GM23338 (cell line): ENCODE data around the gene KRT71. TPM values are rescaled to one million over a fixed set of nuclear protein-coding genes. Genes with fewer than 3 reads are reported as not detected.

Experiments used
- ATAC-seq: fragments of 200-7000 bp; cut with Tn5 transposase; 3 replicates; pipeline ENCODE4 v1.9.1; 2020
- DNase-seq: peaks from one replicate; pipeline ENCODE4 v3.0.0-alpha.2; 2015; ENCODE audit warnings: low spot score
- H2AFZ ChIP-seq: fragments of 200-600 bp; sonication (generic); 2 replicates; pipeline ENCODE4 v1.8.0; 2016; ENCODE audit warnings: antibody characterized with exemption, mild to moderate bottlenecking, moderate library complexity
- H3F3A ChIP-seq: fragments of 200-600 bp; sonication (generic); replicated peaks from 2 replicates; pipeline ENCODE4 v1.8.0; 2017; ENCODE audit warnings: antibody characterized with exemption, mixed run types, low read depth
- H3K27ac ChIP-seq: fragments of 200-600 bp; sonication (generic); 2 replicates; pipeline ENCODE4 v1.6.1; 2016; ENCODE audit warnings: low read depth
- H3K27me3 ChIP-seq: fragments of 200-600 bp; sonication (generic); 2 replicates; pipeline ENCODE4 v1.8.0; 2016; ENCODE audit warnings: mild to moderate bottlenecking, mixed run types, moderate library complexity; ENCODE audit not compliant: insufficient read depth
- H3K36me3 ChIP-seq: fragments of 200-600 bp; sonication (generic); 2 replicates; pipeline ENCODE4 v1.8.0; 2016; ENCODE audit warnings: mild to moderate bottlenecking; ENCODE audit not compliant: insufficient read depth
- H3K4me1 ChIP-seq: fragments of 200-600 bp; sonication (generic); 2 replicates; pipeline ENCODE4 v1.8.0; 2016; ENCODE audit warnings: mild to moderate bottlenecking, moderate library complexity; ENCODE audit not compliant: insufficient read depth
- H3K4me2 ChIP-seq: fragments of 200-600 bp; sonication (generic); 2 replicates; pipeline ENCODE4 v1.7.1; 2017; ENCODE audit warnings: mixed run types
- H3K4me3 ChIP-seq: fragments of 200-600 bp; sonication (generic); 2 replicates; pipeline ENCODE4 v1.6.1; 2016; ENCODE audit warnings: mixed run types
- H3K79me2 ChIP-seq: fragments of 200-600 bp; sonication (generic); replicated peaks from 2 replicates; pipeline ENCODE4 v1.8.0; 2017; ENCODE audit warnings: mild to moderate bottlenecking; ENCODE audit not compliant: insufficient read depth
- H3K9me2 ChIP-seq: fragments of 200-600 bp; sonication (generic); 2 replicates; pipeline ENCODE4 v1.8.0; 2017; ENCODE audit not compliant: insufficient read depth
- H4K20me1 ChIP-seq: fragments of 200-600 bp; sonication (generic); replicated peaks from 2 replicates; pipeline ENCODE4 v1.8.0; 2017; ENCODE audit warnings: mild to moderate bottlenecking; ENCODE audit not compliant: insufficient read depth
- H3K27ac Mint-ChIP-seq: 2 replicates; pipeline ENCODE4 v1.8.0; 2020; ENCODE audit warnings: inconsistent platforms, mild to moderate bottlenecking, moderate library complexity, mixed read lengths
- H3K27me3 Mint-ChIP-seq: 3 replicates; pipeline ENCODE4 v1.8.0; 2022; ENCODE audit warnings: low read depth, mild to moderate bottlenecking, moderate library complexity, mixed read lengths, inconsistent platforms; ENCODE audit not compliant: insufficient read depth, poor library complexity
- H3K36me3 Mint-ChIP-seq: 3 replicates; pipeline ENCODE4 v1.8.0; 2021; ENCODE audit warnings: low read depth, mild to moderate bottlenecking, inconsistent platforms, moderate library complexity, mixed read lengths
- H3K4me1 Mint-ChIP-seq: 3 replicates; pipeline ENCODE4 v1.8.0; 2020; ENCODE audit warnings: mild to moderate bottlenecking, inconsistent platforms, mixed read lengths
- H3K4me3 Mint-ChIP-seq: 3 replicates; pipeline ENCODE4 v1.8.0; 2021; ENCODE audit warnings: moderate library complexity, mild to moderate bottlenecking, inconsistent platforms, mixed read lengths
- H3K9me3 Mint-ChIP-seq: 3 replicates; pipeline ENCODE4 v1.8.0; 2020; ENCODE audit warnings: moderate library complexity, mild to moderate bottlenecking, inconsistent platforms, mixed read lengths
- CREB1 ChIP-seq: fragments of 250-450 bp; sonication (Bioruptor Pico); IDR thresholded peaks from 2 replicates; pipeline ENCODE4 v1.5.0; 2020; ENCODE audit warnings: low read depth, mild to moderate bottlenecking, moderate library complexity
- EZH2 ChIP-seq: fragments of 200-600 bp; sonication (generic); IDR thresholded peaks from one replicate; pipeline ENCODE4 v1.8.0; 2017; ENCODE audit warnings: antibody characterized with exemption, mild to moderate bottlenecking, low read depth; ENCODE audit not compliant: unreplicated experiment
- EZH2phosphoT487 ChIP-seq: fragments of 200-600 bp; sonication (generic); IDR thresholded peaks from one replicate; pipeline ENCODE4 v1.8.1; 2018; ENCODE audit warnings: antibody characterized with exemption; ENCODE audit not compliant: unreplicated experiment
- NANOG ChIP-seq: IDR thresholded peaks from 2 replicates; pipeline ENCODE4 v1.6.1; 2016; ENCODE audit warnings: antibody characterized with exemption, borderline replicate concordance
- POLR2AphosphoS5 ChIP-seq: IDR thresholded peaks from 2 replicates; pipeline ENCODE4 v1.6.1; 2016; ENCODE audit warnings: antibody characterized with exemption, low read depth
- STAT1 ChIP-seq: IDR thresholded peaks from one replicate; pipeline ENCODE4 v1.6.1; 2016; ENCODE audit warnings: antibody characterized with exemption; ENCODE audit not compliant: unreplicated experiment
- ZNF114 ChIP-seq: fragments of 250-450 bp; sonication (Bioruptor Pico); IDR thresholded peaks from 2 replicates; pipeline ENCODE4 v1.5.0; 2020; ENCODE audit warnings: mild to moderate bottlenecking, moderate library complexity
- ZNF331 ChIP-seq: fragments of 250-450 bp; sonication (Bioruptor Pico); IDR thresholded peaks from 2 replicates; pipeline ENCODE4 v1.5.0; 2020; ENCODE audit warnings: low read depth, mild to moderate bottlenecking, moderate library complexity
- polyA plus RNA-seq: library from polyadenylated mRNA; unstranded; fragments of >200 nt; fragmentation: Nextera tagmentation; extraction: Ambion mirVana; gene quantifications from 2 replicates; pipeline ENCODE4 v1.2.1, GENCODE V29; 2016
- total RNA-seq: library from RNA; depleted of rRNA; stranded (reverse); fragments of >200 nt; shearing (Covaris generic); gene quantifications from 2 replicates; pipeline ENCODE4 v1.2.3, GENCODE V29; 2014
- TF ChIP-seq, protein P1 (sequence below): IDR thresholded peaks from one replicate; pipeline ENCODE4 v1.6.1; 2018; ENCODE audit warnings: antibody characterized with exemption; ENCODE audit not compliant: unreplicated experiment
- TF ChIP-seq, protein P2 (sequence below): IDR thresholded peaks from 2 replicates; pipeline ENCODE4 v1.6.1; 2016; ENCODE audit warnings: antibody characterized with exemption
- TF ChIP-seq, protein P3 (sequence below), 2 experiments: fragments of 200-600 bp in 1 of 2; sonication (generic) in 1 of 2; conservative IDR thresholded peaks; 2 replicates each; pipeline versions ENCODE4 v1.5.1 to v1.6.1; 2016 to 2017; ENCODE audit warnings: antibody characterized with exemption in 2 of 2, low read depth in 2 of 2, mild to moderate bottlenecking in 2 of 2, moderate library complexity in 1 of 2

The KRT71 gene
- total and polyA plus RNA-seq, 2 experiments from 2014 or later, result not detected

DNA sequence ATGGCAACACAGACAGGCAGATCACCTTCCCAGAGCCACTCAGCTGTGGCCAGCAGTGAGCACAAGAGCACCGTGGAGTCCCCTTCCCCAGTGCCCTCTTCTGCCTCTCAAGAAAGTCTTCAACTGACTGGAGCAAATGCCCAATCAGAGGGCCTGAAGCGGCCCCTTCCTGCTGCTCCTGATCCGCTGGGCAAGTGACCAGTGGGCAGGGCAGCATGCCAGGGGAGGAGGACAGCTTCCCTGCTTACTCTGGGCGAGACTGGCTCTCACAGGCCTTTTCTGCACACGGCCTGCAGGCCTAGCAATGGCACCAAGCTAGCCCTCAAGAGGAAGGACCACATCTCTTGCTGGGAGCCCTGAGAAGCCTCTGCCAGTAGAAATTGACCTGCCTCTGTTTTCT is 890 bp downstream of the KRT71 start (continued):
- TF ChIP-seq, protein P1, sequence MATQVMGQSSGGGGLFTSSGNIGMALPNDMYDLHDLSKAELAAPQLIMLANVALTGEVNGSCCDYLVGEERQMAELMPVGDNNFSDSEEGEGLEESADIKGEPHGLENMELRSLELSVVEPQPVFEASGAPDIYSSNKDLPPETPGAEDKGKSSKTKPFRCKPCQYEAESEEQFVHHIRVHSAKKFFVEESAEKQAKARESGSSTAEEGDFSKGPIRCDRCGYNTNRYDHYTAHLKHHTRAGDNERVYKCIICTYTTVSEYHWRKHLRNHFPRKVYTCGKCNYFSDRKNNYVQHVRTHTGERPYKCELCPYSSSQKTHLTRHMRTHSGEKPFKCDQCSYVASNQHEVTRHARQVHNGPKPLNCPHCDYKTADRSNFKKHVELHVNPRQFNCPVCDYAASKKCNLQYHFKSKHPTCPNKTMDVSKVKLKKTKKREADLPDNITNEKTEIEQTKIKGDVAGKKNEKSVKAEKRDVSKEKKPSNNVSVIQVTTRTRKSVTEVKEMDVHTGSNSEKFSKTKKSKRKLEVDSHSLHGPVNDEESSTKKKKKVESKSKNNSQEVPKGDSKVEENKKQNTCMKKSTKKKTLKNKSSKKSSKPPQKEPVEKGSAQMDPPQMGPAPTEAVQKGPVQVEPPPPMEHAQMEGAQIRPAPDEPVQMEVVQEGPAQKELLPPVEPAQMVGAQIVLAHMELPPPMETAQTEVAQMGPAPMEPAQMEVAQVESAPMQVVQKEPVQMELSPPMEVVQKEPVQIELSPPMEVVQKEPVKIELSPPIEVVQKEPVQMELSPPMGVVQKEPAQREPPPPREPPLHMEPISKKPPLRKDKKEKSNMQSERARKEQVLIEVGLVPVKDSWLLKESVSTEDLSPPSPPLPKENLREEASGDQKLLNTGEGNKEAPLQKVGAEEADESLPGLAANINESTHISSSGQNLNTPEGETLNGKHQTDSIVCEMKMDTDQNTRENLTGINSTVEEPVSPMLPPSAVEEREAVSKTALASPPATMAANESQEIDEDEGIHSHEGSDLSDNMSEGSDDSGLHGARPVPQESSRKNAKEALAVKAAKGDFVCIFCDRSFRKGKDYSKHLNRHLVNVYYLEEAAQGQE, result no peak
- no peak for TF ChIP-seq EZH2
- no peak for TF ChIP-seq CREB1 (CRISPR knock-in tag)
- TF ChIP-seq POLR2AphosphoS5, result no peak
- TF ChIP-seq, protein P2, sequence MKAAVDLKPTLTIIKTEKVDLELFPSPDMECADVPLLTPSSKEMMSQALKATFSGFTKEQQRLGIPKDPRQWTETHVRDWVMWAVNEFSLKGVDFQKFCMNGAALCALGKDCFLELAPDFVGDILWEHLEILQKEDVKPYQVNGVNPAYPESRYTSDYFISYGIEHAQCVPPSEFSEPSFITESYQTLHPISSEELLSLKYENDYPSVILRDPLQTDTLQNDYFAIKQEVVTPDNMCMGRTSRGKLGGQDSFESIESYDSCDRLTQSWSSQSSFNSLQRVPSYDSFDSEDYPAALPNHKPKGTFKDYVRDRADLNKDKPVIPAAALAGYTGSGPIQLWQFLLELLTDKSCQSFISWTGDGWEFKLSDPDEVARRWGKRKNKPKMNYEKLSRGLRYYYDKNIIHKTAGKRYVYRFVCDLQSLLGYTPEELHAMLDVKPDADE, result no peak
- no peak for TF ChIP-seq NANOG
- TF ChIP-seq, protein P3, sequence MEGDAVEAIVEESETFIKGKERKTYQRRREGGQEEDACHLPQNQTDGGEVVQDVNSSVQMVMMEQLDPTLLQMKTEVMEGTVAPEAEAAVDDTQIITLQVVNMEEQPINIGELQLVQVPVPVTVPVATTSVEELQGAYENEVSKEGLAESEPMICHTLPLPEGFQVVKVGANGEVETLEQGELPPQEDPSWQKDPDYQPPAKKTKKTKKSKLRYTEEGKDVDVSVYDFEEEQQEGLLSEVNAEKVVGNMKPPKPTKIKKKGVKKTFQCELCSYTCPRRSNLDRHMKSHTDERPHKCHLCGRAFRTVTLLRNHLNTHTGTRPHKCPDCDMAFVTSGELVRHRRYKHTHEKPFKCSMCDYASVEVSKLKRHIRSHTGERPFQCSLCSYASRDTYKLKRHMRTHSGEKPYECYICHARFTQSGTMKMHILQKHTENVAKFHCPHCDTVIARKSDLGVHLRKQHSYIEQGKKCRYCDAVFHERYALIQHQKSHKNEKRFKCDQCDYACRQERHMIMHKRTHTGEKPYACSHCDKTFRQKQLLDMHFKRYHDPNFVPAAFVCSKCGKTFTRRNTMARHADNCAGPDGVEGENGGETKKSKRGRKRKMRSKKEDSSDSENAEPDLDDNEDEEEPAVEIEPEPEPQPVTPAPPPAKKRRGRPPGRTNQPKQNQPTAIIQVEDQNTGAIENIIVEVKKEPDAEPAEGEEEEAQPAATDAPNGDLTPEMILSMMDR (conservative IDR thresholded peaks at IDR 0.05; ENCODE audit: low read depth in 2 of 2), result no peak
- TF ChIP-seq ZNF331 (CRISPR knock-in tag), result no peak
- TF ChIP-seq ZNF114 (CRISPR knock-in tag), result no peak
- TF ChIP-seq EZH2phosphoT487, result no peak

DNA sequence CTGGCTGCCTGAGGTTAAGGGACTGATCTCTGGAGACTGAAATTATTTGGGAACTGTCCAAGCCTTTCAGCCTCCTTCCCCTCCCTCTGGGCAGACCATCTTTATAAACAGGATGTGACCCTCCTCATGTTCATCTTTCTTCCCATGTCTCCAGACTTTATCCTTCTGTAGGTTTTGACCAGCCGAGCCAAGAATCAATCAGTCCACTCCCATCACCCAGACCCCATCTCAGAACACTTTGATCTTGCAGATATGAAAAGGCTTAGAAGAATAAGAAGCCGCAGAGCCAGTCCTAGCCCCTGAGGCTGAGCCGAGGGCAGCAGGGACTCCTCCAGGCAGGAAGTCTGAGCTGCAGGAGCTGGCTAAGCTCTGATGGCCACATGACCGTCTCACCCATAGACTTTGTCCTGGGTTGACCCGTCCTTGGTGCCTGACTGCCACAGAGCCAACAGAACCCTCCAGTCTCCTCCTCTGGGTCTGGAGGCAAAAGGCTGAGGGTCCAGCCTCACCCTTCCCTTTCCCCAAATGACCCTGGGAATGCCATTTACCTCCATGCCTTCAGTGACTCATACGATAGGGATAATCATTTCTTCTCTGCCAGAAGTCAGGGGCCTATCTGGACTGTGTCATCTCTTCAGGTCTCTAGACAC is 1.6 kb downstream of the KRT71 start:
- DNase-seq (no peak), ATAC-seq (no peak)
- Mint-ChIP-seq H3K9me3 (no peaks in the 10 kb centered on the region), H3K4me1 (no peaks in the 10 kb centered on the region), H3K27ac (no peak overlapping the region), H3K36me3 (no peaks in the 10 kb centered on the region; the same call in 2 of the 3 replicates), H3K4me3 (no peak overlapping the region), H3K27me3 (peaks cover 8% of the 10 kb centered on the region)
- H3K4me3 ChIP-seq, result no peak overlapping the region
- H3K79me2 ChIP-seq, result no peaks in the 10 kb centered on the region
- no peaks in the 10 kb centered on the region for H3K36me3 ChIP-seq
- TF ChIP-seq ZNF114 (CRISPR knock-in tag), result no peak
- TF ChIP-seq, protein P1, result no peak
- no peak for TF ChIP-seq POLR2AphosphoS5
- TF ChIP-seq STAT1, result no peak
- no peak for TF ChIP-seq CREB1 (CRISPR knock-in tag)
- TF ChIP-seq, protein P3 (conservative IDR thresholded peaks at IDR 0.05; ENCODE audit: low read depth in 2 of 2), result no peak
- no peaks in the 10 kb centered on the region for H3K27me3 ChIP-seq
- 0 out of 2 replicates have a peak, but pooled peaks cover 7% of the 10 kb centered on the region for H3K9me2 ChIP-seq
- no peaks in the 10 kb centered on the region for H3F3A ChIP-seq
- no peak overlapping the region for H3K4me2 ChIP-seq
- H2AFZ ChIP-seq, result no peak overlapping the region
- H3K4me1 ChIP-seq, result no peaks in the 10 kb centered on the region
- no peak overlapping the region for H3K27ac ChIP-seq
- H4K20me1 ChIP-seq, result no peaks in the 10 kb centered on the region
